HEK293 (cell line): ENCODE results near the gene SMAGP.

Experiments used
- TCF7L2 ChIP-seq: IDR thresholded peaks from 2 replicates; pipeline ENCODE4 v1.6.1; 2011; ENCODE audit warnings: low read depth, mild to moderate bottlenecking, inconsistent platforms, low read length, moderate library complexity, borderline replicate concordance
- WT1 ChIP-seq: fragments of 450-650 bp; formaldehyde crosslinking; IDR thresholded peaks from 2 replicates; pipeline ENCODE4 v1.5.1; 2016; ENCODE audit warnings: missing biosample characterization, missing genetic modification characterization
- ZFHX2 ChIP-seq: fragments of 450-650 bp; formaldehyde crosslinking; conservative IDR thresholded peaks from 2 replicates; pipeline ENCODE4 v1.5.1; 2016; ENCODE audit warnings: missing biosample characterization, missing genetic modification characterization
- ZFP37 ChIP-seq: fragments of 450-650 bp; formaldehyde crosslinking; IDR thresholded peaks from 2 replicates; pipeline ENCODE4 v1.5.1; 2016; ENCODE audit warnings: missing biosample characterization, missing genetic modification characterization
- ZIC2 ChIP-seq: fragments of 450-650 bp; formaldehyde crosslinking; IDR thresholded peaks from 2 replicates; pipeline ENCODE4 v1.5.1; 2016; ENCODE audit warnings: missing biosample characterization, missing genetic modification characterization
- ZNF138 ChIP-seq: fragments of 450-650 bp; formaldehyde crosslinking; IDR thresholded peaks from 2 replicates; pipeline ENCODE4 v1.5.1; 2016; ENCODE audit warnings: missing biosample characterization, missing genetic modification characterization, borderline replicate concordance
- ZNF169 ChIP-seq: fragments of 450-650 bp; formaldehyde crosslinking; IDR thresholded peaks from 2 replicates; pipeline ENCODE4 v1.5.1; 2016; ENCODE audit warnings: missing biosample characterization, missing genetic modification characterization
- ZNF174 ChIP-seq: fragments of 450-650 bp; formaldehyde crosslinking; IDR thresholded peaks from 2 replicates; pipeline ENCODE4 v1.5.0; 2017; ENCODE audit warnings: missing biosample characterization, mild to moderate bottlenecking, missing genetic modification characterization
- ZNF2 ChIP-seq: fragments of 450-650 bp; formaldehyde crosslinking; IDR thresholded peaks from 2 replicates; pipeline ENCODE4 v1.5.1; 2016; ENCODE audit warnings: missing biosample characterization, missing genetic modification characterization
- ZNF248 ChIP-seq: fragments of 450-650 bp; formaldehyde crosslinking; IDR thresholded peaks from 2 replicates; pipeline ENCODE4 v1.5.1; 2017; ENCODE audit warnings: missing biosample characterization, missing genetic modification characterization
- ZNF302 ChIP-seq: fragments of 450-650 bp; formaldehyde crosslinking; IDR thresholded peaks from 2 replicates; pipeline ENCODE4 v1.5.1; 2016; ENCODE audit warnings: missing biosample characterization, missing genetic modification characterization, low read depth
- ZNF335 ChIP-seq: fragments of 450-650 bp; formaldehyde crosslinking; conservative IDR thresholded peaks from 2 replicates; pipeline ENCODE4 v1.5.1; 2016; ENCODE audit warnings: missing biosample characterization, missing genetic modification characterization
- ZNF416 ChIP-seq: fragments of 450-650 bp; formaldehyde crosslinking; IDR thresholded peaks from 2 replicates; pipeline ENCODE4 v1.5.1; 2016; ENCODE audit warnings: missing biosample characterization, missing genetic modification characterization
- ZNF510 ChIP-seq: fragments of 450-650 bp; formaldehyde crosslinking; IDR thresholded peaks from 2 replicates; pipeline ENCODE4 v1.5.1; 2018; ENCODE audit warnings: mild to moderate bottlenecking, missing genetic modification characterization, missing biosample characterization; ENCODE audit not compliant: insufficient replicate concordance
- ZNF558 ChIP-seq: fragments of 450-650 bp; formaldehyde crosslinking; IDR thresholded peaks from 2 replicates; pipeline ENCODE4 v1.5.1; 2016; ENCODE audit warnings: missing biosample characterization, missing genetic modification characterization
- ZNF596 ChIP-seq: fragments of 450-650 bp; IDR thresholded peaks from 2 replicates; pipeline ENCODE4 v1.5.0; 2018; ENCODE audit warnings: missing biosample characterization, mild to moderate bottlenecking, missing genetic modification characterization, moderate library complexity
- ZNF600 ChIP-seq: fragments of 450-650 bp; formaldehyde crosslinking; IDR thresholded peaks from 2 replicates; pipeline ENCODE4 v1.5.1; 2016; ENCODE audit warnings: missing biosample characterization, missing genetic modification characterization
- ZNF677 ChIP-seq: fragments of 450-650 bp; IDR thresholded peaks from 2 replicates; pipeline ENCODE4 v1.5.0; 2018; ENCODE audit warnings: missing biosample characterization, mild to moderate bottlenecking, missing genetic modification characterization, moderate library complexity
- ZNF837 ChIP-seq: fragments of 450-650 bp; formaldehyde crosslinking; IDR thresholded peaks from 2 replicates; pipeline ENCODE4 v1.5.1; 2016; ENCODE audit warnings: missing biosample characterization, missing genetic modification characterization
- TF ChIP-seq, protein P1 (sequence below): fragments of 450-650 bp; formaldehyde crosslinking; IDR thresholded peaks from 2 replicates; pipeline ENCODE4 v1.5.1; 2017; ENCODE audit warnings: missing biosample characterization, missing genetic modification characterization
- TF ChIP-seq, protein P2 (sequence below): fragments of 450-650 bp; formaldehyde crosslinking; IDR thresholded peaks from 2 replicates; pipeline ENCODE4 v1.5.1; 2016; ENCODE audit warnings: missing biosample characterization, missing genetic modification characterization
- TF ChIP-seq, protein P3 (sequence below): fragments of 450-650 bp; formaldehyde crosslinking; IDR thresholded peaks from 2 replicates; pipeline ENCODE4 v1.5.1; 2016; ENCODE audit warnings: missing biosample characterization, missing genetic modification characterization
- TF ChIP-seq, protein P4 (sequence below): fragments of 450-650 bp; formaldehyde crosslinking; conservative IDR thresholded peaks from 2 replicates; pipeline ENCODE4 v1.5.1; 2016; ENCODE audit warnings: low read depth, missing biosample characterization, missing genetic modification characterization
- TF ChIP-seq, protein P5 (sequence below): fragments of 450-650 bp; formaldehyde crosslinking; IDR thresholded peaks from 2 replicates; pipeline ENCODE4 v1.5.1; 2016; ENCODE audit warnings: missing biosample characterization, missing genetic modification characterization
- TF ChIP-seq, protein P6 (sequence below): fragments of 450-650 bp; formaldehyde crosslinking; IDR thresholded peaks from 2 replicates; pipeline ENCODE4 v1.5.1; 2017; ENCODE audit warnings: missing biosample characterization, missing genetic modification characterization
- TF ChIP-seq, protein P7 (sequence below): fragments of 450-650 bp; IDR thresholded peaks from 2 replicates; pipeline ENCODE4 v1.5.1; 2018; ENCODE audit warnings: missing biosample characterization, missing genetic modification characterization

SMAGP gene

DNA sequence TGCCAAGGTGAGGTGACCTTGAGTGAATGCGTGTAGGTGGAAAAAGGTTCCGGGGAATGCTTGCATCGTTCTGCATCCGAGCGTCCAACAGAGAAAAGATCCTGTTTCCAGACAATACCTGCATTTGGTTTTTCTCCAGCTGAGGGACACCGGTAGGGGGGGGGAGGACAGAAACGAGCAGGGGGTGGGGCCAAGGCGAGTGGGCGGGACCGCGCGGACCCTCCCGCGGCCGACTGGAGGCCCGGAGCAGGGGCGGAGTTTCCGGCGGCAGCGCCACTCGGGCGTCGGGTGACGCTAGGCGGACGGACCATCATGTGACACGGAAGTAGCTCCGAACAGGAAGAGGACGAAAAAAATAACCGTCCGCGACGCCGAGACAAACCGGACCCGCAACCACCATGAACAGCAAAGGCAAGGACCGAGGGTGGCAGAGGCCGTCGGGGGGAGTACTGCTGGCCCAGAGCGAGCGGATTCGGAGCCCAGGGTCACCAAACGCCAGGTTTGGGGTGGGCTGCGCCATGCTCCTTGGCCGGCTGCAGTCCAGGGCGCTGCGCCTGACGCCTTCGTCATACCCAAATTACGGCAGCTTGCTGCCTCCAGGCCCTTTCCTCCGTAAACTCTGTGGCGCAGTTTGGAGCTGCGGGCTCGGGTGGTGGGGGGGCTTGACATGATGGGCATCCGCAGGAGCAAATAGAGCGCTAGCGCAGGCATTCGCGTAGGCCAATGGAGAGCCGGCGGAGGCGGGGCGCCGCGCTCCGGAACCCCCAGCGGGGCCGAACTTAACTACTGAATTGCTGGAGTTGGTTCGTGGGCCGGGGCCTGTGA lies 31.5 kb downstream of the SMAGP start, which contains the start of gene DAZAP2 (continued):
- TF ChIP-seq, protein P1, sequence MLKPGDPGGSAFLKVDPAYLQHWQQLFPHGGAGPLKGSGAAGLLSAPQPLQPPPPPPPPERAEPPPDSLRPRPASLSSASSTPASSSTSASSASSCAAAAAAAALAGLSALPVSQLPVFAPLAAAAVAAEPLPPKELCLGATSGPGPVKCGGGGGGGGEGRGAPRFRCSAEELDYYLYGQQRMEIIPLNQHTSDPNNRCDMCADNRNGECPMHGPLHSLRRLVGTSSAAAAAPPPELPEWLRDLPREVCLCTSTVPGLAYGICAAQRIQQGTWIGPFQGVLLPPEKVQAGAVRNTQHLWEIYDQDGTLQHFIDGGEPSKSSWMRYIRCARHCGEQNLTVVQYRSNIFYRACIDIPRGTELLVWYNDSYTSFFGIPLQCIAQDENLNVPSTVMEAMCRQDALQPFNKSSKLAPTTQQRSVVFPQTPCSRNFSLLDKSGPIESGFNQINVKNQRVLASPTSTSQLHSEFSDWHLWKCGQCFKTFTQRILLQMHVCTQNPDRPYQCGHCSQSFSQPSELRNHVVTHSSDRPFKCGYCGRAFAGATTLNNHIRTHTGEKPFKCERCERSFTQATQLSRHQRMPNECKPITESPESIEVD, result no peak
- no peak for TF ChIP-seq ZNF510 (tag by site-specific recombination)
- no peak for TF ChIP-seq ZNF837 (tag by site-specific recombination)
- TF ChIP-seq TCF7L2, result no peak
- TF ChIP-seq ZNF169 (tag by site-specific recombination), result no peak
- TF ChIP-seq ZIC2, result peak; percentile 16; the same call in 1 of the 2 replicates
- peak; percentile 94 for TF ChIP-seq ZNF600 (tag by site-specific recombination)
- TF ChIP-seq, protein P2, sequence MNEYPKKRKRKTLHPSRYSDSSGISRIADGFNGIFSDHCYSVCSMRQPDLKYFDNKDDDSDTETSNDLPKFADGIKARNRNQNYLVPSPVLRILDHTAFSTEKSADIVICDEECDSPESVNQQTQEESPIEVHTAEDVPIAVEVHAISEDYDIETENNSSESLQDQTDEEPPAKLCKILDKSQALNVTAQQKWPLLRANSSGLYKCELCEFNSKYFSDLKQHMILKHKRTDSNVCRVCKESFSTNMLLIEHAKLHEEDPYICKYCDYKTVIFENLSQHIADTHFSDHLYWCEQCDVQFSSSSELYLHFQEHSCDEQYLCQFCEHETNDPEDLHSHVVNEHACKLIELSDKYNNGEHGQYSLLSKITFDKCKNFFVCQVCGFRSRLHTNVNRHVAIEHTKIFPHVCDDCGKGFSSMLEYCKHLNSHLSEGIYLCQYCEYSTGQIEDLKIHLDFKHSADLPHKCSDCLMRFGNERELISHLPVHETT (tag by site-specific recombination), result peak; percentile 87
- TF ChIP-seq, protein P3, sequence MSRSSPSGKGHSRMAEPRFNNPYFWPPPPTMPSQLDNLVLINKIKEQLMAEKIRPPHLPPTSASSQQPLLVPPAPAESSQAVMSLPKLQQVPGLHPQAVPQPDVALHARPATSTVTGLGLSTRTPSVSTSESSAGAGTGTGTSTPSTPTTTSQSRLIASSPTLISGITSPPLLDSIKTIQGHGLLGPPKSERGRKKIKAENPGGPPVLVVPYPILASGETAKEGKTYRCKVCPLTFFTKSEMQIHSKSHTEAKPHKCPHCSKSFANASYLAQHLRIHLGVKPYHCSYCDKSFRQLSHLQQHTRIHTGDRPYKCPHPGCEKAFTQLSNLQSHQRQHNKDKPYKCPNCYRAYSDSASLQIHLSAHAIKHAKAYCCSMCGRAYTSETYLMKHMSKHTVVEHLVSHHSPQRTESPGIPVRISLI, result peak; percentile 98
- peak; percentile 55; the same call in 1 of the 2 replicates for TF ChIP-seq ZFHX2 (tag by site-specific recombination)
- TF ChIP-seq ZNF248 (tag by site-specific recombination), result no peak
- TF ChIP-seq, protein P4, sequence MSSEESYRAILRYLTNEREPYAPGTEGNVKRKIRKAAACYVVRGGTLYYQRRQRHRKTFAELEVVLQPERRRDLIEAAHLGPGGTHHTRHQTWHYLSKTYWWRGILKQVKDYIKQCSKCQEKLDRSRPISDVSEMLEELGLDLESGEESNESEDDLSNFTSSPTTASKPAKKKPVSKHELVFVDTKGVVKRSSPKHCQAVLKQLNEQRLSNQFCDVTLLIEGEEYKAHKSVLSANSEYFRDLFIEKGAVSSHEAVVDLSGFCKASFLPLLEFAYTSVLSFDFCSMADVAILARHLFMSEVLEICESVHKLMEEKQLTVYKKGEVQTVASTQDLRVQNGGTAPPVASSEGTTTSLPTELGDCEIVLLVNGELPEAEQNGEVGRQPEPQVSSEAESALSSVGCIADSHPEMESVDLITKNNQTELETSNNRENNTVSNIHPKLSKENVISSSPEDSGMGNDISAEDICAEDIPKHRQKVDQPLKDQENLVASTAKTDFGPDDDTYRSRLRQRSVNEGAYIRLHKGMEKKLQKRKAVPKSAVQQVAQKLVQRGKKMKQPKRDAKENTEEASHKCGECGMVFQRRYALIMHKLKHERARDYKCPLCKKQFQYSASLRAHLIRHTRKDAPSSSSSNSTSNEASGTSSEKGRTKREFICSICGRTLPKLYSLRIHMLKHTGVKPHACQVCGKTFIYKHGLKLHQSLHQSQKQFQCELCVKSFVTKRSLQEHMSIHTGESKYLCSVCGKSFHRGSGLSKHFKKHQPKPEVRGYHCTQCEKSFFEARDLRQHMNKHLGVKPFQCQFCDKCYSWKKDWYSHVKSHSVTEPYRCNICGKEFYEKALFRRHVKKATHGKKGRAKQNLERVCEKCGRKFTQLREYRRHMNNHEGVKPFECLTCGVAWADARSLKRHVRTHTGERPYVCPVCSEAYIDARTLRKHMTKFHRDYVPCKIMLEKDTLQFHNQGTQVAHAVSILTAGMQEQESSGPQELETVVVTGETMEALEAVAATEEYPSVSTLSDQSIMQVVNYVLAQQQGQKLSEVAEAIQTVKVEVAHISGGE (tag by site-specific recombination), result peak; percentile 97
- TF ChIP-seq, protein P5, sequence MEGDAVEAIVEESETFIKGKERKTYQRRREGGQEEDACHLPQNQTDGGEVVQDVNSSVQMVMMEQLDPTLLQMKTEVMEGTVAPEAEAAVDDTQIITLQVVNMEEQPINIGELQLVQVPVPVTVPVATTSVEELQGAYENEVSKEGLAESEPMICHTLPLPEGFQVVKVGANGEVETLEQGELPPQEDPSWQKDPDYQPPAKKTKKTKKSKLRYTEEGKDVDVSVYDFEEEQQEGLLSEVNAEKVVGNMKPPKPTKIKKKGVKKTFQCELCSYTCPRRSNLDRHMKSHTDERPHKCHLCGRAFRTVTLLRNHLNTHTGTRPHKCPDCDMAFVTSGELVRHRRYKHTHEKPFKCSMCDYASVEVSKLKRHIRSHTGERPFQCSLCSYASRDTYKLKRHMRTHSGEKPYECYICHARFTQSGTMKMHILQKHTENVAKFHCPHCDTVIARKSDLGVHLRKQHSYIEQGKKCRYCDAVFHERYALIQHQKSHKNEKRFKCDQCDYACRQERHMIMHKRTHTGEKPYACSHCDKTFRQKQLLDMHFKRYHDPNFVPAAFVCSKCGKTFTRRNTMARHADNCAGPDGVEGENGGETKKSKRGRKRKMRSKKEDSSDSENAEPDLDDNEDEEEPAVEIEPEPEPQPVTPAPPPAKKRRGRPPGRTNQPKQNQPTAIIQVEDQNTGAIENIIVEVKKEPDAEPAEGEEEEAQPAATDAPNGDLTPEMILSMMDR (tag by site-specific recombination), result no peak; the same call in none of the 2 replicates
- no peak for TF ChIP-seq WT1
- peak; percentile 98 for TF ChIP-seq ZFP37 (tag by site-specific recombination)
- TF ChIP-seq ZNF558 (tag by site-specific recombination), result no peak
- TF ChIP-seq, protein P6, sequence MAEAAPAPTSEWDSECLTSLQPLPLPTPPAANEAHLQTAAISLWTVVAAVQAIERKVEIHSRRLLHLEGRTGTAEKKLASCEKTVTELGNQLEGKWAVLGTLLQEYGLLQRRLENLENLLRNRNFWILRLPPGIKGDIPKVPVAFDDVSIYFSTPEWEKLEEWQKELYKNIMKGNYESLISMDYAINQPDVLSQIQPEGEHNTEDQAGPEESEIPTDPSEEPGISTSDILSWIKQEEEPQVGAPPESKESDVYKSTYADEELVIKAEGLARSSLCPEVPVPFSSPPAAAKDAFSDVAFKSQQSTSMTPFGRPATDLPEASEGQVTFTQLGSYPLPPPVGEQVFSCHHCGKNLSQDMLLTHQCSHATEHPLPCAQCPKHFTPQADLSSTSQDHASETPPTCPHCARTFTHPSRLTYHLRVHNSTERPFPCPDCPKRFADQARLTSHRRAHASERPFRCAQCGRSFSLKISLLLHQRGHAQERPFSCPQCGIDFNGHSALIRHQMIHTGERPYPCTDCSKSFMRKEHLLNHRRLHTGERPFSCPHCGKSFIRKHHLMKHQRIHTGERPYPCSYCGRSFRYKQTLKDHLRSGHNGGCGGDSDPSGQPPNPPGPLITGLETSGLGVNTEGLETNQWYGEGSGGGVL (tag by site-specific recombination), result no peak; the same call in 1 of the 2 replicates
- TF ChIP-seq, protein P7, sequence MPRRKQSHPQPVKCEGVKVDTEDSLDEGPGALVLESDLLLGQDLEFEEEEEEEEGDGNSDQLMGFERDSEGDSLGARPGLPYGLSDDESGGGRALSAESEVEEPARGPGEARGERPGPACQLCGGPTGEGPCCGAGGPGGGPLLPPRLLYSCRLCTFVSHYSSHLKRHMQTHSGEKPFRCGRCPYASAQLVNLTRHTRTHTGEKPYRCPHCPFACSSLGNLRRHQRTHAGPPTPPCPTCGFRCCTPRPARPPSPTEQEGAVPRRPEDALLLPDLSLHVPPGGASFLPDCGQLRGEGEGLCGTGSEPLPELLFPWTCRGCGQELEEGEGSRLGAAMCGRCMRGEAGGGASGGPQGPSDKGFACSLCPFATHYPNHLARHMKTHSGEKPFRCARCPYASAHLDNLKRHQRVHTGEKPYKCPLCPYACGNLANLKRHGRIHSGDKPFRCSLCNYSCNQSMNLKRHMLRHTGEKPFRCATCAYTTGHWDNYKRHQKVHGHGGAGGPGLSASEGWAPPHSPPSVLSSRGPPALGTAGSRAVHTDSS (tag by site-specific recombination), result no peak
- no peak for TF ChIP-seq ZNF138 (tag by site-specific recombination)
- peak; percentile 91 for TF ChIP-seq ZNF335 (tag by site-specific recombination)
- TF ChIP-seq ZNF677 (tag by site-specific recombination), result no peak
- peak; percentile 91 for TF ChIP-seq ZNF2 (tag by site-specific recombination)
- TF ChIP-seq ZNF416, result no peak
- no peak for TF ChIP-seq ZNF174 (tag by site-specific recombination)
- TF ChIP-seq ZNF596 (tag by site-specific recombination), result no peak
- TF ChIP-seq ZNF302, result no peak
